Measurements from ENCODE around the gene DLG2.

DLG2 gene

DNA sequence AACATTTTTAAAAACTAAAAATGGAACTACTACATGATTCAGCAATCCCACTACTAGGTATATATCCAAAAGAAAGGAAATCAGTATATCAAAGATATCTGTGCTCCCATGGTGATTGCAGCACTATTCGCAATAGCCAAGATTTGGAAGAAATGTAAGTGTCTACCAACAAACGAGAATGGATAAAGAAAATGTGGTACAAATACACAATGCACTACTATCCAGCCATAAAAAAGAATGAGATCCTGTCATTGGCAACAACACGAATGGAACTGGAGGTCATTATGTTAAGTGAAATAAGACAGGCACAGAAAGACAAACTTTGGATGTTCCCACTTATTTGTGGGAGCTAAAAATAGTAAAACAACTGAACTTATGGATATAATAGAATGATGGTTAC is 1765.1 kb downstream of the DLG2 start:
- DNase-seq, result no peak

DNA sequence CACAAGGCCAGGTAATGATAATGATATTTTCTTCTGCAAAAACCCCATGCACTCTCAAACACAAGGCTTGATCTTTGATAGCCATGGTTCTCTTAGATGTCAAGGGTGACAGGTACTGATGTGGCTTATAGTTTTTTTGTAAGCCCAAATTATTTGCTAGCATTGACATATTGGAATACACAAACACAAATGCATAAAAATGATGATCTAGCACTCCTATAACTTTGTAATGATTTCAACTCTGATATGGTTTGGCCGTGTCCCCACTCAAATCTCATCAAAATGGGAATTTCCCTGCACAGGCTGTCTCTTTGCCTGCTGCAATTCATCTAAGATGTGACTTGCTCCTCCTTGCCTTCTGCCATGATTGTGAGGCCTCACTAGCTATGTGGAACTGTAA is 1768.5 kb downstream of the DLG2 start:
- no peak for DNase-seq

DNA sequence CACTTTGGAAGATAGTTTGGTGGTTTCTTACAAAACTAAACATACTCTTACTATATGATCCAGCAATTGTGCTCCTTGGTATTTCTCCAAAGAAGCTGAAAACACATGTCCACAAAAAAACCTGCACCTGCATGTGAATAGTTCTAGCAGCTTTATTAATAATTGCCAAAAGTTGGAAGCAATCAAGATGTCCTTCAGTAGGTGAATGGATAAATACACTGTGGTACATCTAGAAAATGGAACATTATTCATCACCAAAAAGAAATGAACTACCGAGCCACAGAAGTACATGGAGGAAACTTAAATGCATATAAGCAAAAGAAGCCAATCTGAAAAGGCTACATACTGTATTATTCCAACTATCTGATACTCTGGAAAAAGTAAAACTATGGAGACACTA is 1771.9 kb downstream of the DLG2 start:
- no peak for DNase-seq

DNA sequence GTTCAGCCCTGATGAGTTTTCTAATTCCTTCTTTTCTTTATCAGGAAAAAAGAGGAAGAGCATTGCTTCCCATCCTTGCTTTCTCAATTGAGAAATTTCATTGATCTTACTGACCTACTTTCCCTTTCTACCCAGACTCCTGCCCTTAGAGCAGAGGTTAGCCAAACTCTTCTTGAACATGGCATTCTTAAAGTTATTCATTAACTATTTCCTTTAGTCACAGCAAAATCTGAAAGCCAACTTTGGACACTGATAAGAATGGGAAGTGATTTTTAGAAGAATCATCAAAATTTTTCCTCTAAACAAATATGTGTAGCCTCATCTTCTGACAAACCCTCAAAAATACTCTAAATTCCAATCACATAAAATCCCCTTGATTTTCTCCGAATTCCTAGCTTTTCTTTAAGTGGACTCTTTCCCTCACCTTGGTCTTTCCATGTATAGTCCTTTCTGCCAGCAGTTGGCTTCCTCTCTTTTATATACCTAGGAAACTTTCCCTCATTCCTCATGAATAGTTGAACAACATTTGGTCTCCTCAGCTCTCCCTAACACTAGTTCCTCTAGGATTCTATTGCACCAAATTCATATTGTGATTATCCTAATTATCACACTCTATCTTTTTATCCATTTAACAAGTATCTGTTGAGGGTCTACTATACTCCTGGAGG is 1774.2 kb downstream of the DLG2 start:
- no peak for DNase-seq

DNA sequence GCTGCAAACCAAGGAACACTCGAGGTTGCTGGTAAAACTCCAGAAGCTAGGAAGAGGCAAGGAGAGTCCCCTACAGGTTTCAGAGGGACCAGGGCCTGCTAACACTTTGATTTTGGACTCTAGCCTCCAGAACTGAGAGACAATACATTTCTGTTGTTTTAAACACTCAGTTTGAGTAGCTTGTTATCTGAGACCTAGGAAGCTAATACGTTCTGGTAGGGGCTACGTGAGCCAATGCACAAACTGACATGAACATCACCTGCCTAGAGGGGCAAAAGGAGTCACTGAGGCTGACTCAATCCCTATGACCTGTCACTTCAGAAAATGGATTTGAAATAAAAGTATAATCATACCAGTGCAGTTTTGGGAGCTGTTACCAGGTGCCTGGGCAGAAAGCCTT is 1775.1 kb downstream of the DLG2 start:
- DNase-seq, result no peak

DNA sequence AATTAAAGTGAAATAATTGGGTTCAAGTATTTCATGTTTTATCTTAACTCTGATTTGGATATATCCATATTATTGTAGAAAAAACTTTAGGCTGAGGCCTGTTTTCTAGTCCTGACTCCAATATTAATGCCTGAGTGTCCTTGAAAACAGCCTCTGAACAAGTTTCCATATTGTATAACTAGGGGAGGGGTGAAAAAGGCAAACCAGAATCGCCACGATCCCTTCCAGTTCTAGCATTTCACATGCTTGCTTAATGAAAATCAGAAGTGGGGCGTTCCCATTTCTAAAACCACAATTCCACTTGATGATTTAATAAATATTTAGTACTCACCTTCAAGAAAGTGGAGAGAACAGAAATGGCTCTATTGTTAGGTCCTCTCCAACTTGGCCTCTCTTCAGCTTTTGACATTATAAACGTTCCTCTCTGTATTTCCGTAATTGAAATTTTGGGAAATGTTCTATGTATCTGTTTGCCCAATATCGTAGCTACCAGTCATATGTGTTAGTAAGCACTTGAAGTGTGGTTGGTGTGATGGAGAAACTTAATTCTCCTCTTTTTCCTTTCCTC is 1779.6 kb downstream of the DLG2 start:
- no peak for DNase-seq

DNA sequence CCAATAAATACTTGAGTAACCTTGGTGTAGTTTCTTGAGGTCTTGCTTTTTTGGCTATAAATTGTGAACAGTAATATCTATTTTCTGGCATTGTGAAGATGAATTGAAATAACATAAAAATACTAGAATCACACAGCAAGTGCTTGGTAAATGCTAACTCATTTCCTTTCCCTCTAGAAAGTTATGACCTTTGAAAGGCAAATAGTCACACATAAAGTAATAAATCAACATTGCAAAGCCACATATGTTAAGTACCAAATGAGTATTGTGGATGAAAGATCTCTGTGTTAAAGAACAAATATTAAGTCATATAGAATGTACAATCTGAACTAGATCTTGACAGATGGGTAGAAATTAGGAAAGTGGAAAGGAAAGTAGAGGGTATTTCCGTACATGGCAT is 1781.3 kb downstream of the DLG2 start:
- DNase-seq, result no peak

DNA sequence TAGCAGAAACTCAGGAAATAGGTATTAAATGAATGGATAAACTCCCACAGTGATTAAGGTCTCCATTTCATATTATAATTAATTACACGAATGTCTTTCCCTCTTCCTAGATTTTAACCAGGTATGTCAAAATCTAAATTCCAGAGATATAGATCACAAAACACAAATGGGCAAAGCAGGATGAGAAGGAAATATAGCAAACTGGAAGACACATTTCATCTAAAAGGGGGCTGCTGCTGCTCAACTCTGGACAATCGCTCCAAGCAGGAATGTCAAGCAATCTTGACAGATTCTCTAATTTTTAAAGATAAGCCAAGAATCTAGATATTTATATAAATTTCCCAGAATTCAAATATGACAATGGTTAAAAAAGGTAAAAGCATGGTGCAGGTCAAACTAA is 1786.8 kb downstream of the DLG2 start:
- DNase-seq, result no peak

GRCh38 chr11:83836883-83837654 is 1790.1 kb downstream of the DLG2 start:
- no peak for DNase-seq

DNA sequence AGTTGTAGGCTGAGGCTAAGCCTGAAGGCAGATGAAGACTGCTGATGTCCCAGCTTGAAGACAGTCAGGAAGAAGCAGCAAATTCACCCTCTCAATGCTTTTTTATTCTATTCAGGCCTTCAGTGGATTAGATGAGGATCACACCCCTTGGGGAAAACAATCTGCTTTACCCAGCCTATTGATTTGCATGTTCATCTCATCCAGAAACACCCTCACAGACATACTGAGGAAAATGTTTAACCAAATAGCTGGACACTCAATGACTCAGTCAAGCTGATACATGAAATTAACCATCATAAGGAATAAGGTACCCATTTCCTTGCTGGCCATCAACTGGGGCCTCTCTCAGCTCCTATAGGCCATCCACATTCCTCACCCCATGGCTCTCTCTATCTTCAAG is 1791.1 kb downstream of the DLG2 start:
- no peak for DNase-seq

DNA sequence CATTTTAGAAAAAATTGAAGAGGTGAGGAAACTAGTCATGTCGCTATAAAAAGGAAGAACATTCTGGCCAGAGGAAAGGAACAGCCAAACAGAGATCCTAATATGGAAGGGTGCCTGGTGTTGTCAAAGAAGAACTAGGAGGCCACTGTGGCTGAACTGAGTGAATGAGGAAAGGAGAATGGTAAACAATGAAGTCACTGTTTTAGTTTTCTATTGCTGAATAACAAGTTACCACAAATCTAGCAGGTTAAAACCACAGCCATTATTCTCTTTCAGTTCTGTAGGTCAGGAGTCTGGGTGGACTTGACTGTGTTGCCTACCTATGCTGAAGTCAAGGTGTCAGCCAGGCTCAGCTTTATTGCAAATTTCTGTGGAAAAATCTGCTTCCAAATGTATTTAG is 1791.7 kb downstream of the DLG2 start:
- DNase-seq, result no peak

- DNase-seq, result no peak
Measured at GRCh38 chr11:83831929-83832328, 1795.2 kb downstream of the DLG2 start.

GRCh38 chr11:83827940-83828554 is 1799.1 kb downstream of the DLG2 start:
- no peak for DNase-seq

DNA sequence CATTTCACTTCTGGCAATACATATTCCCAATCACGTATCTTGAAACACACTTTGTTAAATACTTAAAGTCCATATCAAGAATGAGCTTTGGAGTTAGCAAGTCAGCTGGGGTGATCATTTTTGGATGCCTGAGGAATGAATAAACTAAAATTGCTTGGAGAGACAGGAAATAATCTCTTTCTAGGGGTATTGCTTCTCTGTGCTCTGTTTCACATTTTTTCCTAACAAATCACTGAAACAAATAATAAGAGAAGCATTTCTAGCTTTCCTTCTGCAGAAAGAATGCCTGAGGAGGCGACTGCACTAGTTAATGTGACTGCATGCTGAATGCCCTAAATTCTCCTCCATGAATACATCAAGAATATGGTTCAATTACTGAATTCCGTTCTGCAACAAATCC is 1799.6 kb downstream of the DLG2 start:
- DNase-seq, result no peak

DNA sequence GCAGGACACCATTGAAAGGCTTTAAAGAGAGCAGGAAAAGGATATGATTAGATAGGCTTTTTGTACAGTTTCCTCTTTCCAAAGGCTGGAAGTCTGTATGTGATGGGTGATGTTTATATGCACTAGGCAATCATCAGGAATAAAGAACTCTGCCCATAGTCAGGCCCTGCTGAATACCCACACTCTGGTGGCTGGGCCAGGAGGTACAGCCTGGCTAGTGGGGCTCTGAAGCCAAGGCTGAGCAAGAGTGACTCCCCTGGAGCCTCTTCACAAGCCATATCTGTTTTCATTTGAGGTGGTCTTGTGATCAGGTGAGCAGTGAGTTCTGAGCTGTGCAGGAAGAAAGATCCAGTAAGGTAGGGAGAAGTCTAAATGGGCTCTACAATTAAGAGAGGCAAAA is 1801.1 kb downstream of the DLG2 start:
- DNase-seq, result no peak

DNA sequence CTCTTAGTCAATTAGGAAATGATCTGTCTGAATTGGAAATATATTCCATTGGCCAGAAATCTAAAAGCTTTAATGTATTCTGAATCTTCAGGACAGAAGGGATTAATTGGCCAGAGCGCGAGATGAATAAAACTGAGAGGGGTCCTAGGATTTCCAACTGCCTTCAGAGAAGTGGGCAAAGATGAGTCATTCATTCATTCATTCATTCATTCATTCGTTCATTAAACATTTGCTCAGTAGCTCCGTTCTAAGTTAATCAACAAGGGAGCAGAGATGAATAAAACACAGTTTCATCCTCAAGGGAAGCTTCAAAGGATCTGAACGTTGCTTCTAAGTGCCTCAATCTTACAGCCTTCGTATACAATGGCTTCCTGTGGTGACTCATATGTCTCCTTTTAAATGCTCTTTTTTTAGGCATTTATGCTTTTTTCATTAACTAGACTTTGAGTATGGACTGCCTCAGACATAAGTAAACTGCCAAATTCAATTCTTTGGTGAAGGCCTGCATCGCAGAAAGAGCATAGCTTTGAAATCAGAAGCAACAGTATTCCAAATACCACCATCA is 1803.6 kb downstream of the DLG2 start:
- DNase-seq, result no peak

DNA sequence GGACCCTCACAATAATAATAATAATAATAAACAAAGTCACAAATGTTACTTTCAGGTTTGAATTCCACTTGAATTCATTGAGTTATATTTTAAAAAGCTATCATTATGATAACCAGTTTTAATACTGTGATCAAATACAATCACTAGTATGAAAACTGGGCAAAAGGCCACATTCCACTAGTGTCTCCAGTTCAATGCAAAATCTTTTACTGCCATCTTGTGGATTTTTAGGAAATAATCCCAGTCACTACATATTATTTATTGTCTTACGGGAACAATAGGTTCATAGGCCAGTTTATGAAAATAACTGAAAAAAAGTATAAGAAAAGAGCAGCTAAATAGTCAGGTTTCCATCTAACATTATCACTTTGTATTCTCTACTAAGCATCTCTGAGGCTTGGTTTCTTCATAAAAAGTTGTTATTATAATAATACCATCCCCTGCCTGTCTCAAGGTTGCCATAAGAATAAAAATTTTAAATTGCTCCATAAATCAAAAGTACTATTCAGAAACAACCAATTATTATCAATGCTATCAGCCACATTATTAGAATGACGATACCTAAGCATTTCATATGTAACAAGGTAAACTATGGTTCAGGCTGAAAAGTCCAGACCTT is 1807.1 kb downstream of the DLG2 start:
- DNase-seq, result no peak

DNA sequence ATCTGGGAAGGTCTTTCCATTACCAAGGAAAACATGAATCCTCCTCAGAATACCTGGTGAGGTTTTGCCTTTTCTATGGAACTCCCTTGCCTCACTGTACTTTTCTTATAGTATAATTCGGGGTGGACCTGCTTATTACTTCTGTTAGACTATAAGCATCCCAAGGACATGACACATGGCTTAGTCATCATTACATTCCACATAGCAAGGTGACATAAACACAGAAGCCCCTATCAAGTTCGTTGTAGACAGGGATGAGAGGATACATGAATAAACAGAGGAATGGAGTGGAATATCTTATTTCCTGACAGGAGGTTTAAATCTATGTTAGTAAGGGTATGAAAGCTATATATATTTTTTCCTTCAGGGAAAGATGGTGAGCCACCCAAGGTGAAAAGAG is 1808.8 kb downstream of the DLG2 start:
- no peak for DNase-seq

- no peak for DNase-seq
Measured at GRCh38 chr11:83816572-83817187, 1810.5 kb downstream of the DLG2 start.

- no peak for DNase-seq
Measured at GRCh38 chr11:83815736-83816135, 1811.4 kb downstream of the DLG2 start.

GRCh38 chr11:83813296-83813695 is 1813.8 kb downstream of the DLG2 start:
- no peak for DNase-seq

- no peak for DNase-seq
Measured at GRCh38 chr11:83809274-83809673, 1817.9 kb downstream of the DLG2 start.

DNA sequence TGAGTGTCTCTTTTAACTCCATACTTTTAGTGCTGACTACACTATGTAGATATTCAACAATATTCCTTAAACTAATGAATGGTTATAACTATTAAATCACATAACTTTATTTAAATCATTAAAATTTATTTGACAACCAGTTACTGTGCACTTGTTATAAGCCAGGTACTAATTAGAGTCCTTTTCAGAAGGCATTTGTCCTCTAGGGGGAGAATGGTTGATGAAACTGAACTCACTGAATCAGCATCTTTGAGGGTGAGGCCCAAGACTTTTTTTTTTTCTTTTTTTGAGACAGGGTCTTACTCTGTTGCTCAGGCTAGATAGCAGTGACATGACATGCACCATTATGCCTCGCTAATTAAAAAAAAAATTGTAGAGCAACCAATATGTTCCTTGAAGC is 1825.3 kb downstream of the DLG2 start:
- DNase-seq, result no peak
